GM23338 (cell line): ENCODE data around the gene TYMS.

Experiments
- EZH2 ChIP-seq: fragments of 200-600 bp; sonication (generic); IDR thresholded peaks from one replicate; pipeline ENCODE4 v1.8.0; 2017; ENCODE audit warnings: antibody characterized with exemption, mild to moderate bottlenecking, low read depth; ENCODE audit not compliant: unreplicated experiment
- EZH2phosphoT487 ChIP-seq: fragments of 200-600 bp; sonication (generic); IDR thresholded peaks from one replicate; pipeline ENCODE4 v1.8.1; 2018; ENCODE audit warnings: antibody characterized with exemption; ENCODE audit not compliant: unreplicated experiment
- POLR2AphosphoS5 ChIP-seq: IDR thresholded peaks from 2 replicates; pipeline ENCODE4 v1.6.1; 2016; ENCODE audit warnings: antibody characterized with exemption, low read depth
- TF ChIP-seq, protein P1 (sequence below), 2 experiments: fragments of 200-600 bp in 1 of 2; sonication (generic) in 1 of 2; conservative IDR thresholded peaks; 2 replicates each; pipeline versions ENCODE4 v1.5.1 to v1.6.1; 2016 to 2017; ENCODE audit warnings: antibody characterized with exemption in 2 of 2, low read depth in 2 of 2, mild to moderate bottlenecking in 2 of 2, moderate library complexity in 1 of 2
- TF ChIP-seq, protein P2 (sequence below): IDR thresholded peaks from one replicate; pipeline ENCODE4 v1.6.1; 2018; ENCODE audit warnings: antibody characterized with exemption; ENCODE audit not compliant: unreplicated experiment

DNA sequence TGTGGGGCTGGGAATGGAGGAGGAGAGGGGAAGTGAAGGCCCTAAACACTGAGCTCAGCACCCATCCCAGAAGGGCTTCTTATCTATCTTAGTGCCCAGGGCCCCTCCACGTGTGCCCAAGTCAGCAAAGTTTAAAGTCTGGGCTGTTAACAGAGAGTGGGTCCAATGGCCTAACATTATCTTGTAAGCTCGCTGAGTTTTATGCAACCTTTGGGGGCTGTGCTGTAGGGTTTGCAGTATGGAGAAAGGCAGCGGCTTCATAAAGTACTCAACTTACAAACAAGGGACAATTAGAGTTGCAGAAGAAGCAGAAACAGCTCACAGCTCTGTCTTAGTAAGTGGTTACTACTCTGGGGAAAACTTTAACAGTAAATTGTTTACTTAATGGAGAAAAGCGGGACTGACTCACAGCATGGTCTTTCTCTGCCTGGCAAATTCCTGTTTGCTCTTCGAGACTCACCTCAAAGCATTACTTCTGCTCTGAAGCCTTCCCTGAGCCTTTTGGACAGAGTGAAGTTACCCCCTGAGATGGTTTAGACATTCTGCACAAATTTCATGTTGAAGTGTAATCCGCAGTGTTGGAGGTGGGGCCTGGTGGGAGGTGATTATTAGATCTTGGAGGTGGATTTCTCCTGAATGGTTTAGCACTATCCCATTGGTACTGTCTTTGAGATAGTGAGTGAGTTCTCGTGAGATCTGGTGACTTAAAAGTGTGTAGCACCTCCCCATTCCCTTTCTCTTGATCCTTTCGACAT lies 45.9 kb downstream of the TYMS start:
- TF ChIP-seq, protein P1, sequence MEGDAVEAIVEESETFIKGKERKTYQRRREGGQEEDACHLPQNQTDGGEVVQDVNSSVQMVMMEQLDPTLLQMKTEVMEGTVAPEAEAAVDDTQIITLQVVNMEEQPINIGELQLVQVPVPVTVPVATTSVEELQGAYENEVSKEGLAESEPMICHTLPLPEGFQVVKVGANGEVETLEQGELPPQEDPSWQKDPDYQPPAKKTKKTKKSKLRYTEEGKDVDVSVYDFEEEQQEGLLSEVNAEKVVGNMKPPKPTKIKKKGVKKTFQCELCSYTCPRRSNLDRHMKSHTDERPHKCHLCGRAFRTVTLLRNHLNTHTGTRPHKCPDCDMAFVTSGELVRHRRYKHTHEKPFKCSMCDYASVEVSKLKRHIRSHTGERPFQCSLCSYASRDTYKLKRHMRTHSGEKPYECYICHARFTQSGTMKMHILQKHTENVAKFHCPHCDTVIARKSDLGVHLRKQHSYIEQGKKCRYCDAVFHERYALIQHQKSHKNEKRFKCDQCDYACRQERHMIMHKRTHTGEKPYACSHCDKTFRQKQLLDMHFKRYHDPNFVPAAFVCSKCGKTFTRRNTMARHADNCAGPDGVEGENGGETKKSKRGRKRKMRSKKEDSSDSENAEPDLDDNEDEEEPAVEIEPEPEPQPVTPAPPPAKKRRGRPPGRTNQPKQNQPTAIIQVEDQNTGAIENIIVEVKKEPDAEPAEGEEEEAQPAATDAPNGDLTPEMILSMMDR (conservative IDR thresholded peaks at IDR 0.05; ENCODE audit: low read depth in 2 of 2): no peak
- no peak for TF ChIP-seq EZH2
- no peak for TF ChIP-seq EZH2phosphoT487
- no peak for TF ChIP-seq POLR2AphosphoS5
- TF ChIP-seq, protein P2, sequence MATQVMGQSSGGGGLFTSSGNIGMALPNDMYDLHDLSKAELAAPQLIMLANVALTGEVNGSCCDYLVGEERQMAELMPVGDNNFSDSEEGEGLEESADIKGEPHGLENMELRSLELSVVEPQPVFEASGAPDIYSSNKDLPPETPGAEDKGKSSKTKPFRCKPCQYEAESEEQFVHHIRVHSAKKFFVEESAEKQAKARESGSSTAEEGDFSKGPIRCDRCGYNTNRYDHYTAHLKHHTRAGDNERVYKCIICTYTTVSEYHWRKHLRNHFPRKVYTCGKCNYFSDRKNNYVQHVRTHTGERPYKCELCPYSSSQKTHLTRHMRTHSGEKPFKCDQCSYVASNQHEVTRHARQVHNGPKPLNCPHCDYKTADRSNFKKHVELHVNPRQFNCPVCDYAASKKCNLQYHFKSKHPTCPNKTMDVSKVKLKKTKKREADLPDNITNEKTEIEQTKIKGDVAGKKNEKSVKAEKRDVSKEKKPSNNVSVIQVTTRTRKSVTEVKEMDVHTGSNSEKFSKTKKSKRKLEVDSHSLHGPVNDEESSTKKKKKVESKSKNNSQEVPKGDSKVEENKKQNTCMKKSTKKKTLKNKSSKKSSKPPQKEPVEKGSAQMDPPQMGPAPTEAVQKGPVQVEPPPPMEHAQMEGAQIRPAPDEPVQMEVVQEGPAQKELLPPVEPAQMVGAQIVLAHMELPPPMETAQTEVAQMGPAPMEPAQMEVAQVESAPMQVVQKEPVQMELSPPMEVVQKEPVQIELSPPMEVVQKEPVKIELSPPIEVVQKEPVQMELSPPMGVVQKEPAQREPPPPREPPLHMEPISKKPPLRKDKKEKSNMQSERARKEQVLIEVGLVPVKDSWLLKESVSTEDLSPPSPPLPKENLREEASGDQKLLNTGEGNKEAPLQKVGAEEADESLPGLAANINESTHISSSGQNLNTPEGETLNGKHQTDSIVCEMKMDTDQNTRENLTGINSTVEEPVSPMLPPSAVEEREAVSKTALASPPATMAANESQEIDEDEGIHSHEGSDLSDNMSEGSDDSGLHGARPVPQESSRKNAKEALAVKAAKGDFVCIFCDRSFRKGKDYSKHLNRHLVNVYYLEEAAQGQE: no peak
